Fibroblast of skin of back (primary cell): ENCODE data around the gene HENMT1. TPM values are rescaled to one million over a fixed set of nuclear protein-coding genes. Genes with fewer than 3 reads are reported as not detected.
"Not testable (repeated sequence)": the region's sequence is repeated elsewhere in the genome, so short reads cannot be mapped to it uniquely, and the experiment has no call there.

Experiments
- DNase-seq: peaks from one replicate; pipeline ENCODE4 v3.0.0-alpha.2; 2013
- polyA plus RNA-seq, 2 experiments: library from polyadenylated mRNA; unstranded; fragments of 120-200 nt; gene quantifications; one replicate each; pipeline ENCODE4 v1.2.1, GENCODE V29; 2013; ENCODE audit not compliant: insufficient read length in 2 of 2

HENMT1 gene
- polyA plus RNA-seq (2013, experiment 1 of 2; ENCODE audit: insufficient read length): 3.2 TPM
- polyA plus RNA-seq (2013, experiment 2 of 2; ENCODE audit: insufficient read length): 2.2 TPM

DNA sequence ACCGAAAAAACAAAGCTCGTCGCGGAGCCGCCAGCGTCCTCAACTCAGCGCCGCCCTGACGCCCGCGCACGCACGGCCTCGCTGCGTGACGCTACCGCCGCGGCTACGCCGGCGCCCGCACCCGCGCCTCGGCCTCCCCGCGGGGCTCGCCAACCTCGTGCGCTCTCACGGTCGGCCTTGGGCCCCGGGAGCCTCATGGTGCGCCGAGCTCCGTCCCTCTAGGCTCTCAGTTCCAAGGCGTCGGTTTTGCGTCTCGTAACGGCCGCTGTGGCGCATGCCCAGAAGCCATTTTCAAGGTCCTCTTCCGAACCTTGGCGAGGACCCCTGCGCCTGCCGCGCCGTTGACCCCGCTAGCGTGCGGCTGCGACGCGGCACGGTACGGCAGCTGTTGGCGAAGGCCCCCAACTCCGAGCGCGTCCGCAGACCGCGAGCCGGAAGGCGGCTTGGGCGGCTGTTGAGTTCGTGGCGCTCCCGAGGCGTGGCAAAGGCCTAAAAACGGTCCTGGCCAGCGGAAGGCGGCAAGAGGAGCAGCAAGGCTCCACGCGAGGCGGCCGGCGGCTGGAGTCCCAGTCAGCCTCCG is at the start of gene HENMT1:
Gene HENMT1, minus strand, starts transcription at position 64 of the 580 bp plus-strand sequence. CDS start 1,209 bp downstream, outside the sequence.
- DNase-seq: peak; percentile 71

DNA sequence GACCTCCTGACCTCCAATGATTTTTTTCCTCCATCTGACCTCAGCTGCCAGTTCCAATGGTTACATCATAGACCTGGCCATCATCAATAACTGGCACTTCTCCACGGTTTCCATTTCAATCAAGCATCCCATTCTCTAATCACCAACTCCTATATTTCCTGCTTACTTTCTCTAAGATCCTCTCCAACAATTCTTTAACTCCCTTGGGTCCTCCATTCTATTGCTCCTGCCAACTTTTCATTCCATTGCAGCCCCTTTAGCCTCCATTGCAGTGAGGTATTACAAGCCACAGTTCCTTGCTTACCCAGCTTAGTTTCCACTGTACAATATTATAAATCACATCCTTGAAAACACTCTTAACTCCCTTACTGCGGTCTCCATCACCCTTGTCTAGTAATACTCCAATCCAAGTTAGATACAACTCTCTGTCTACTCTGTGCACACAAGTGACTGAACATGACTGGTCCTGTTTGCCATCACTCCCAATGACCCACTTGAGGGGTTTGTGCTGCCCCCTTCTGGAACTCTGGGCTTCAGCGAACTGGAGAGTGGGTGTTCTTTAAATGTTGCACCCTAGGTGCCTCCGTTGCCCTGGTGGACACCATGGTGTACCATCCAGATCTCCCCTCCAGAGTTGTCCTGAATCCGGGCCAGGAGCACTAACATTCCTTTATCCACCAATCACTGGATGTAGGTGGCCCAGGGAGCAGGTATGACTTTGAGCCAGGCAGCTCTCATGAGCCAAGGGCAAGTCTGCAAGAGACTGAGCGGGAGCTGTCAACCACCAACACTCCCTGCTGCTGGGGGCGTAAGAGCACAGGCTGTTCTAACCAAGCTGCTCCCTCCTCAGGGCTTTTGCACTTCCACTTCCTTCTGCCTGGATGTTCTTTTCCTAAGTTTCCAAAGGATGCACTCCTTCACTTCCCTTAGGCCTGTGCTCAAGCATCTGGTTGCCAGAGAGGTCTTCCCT is 48.1 kb upstream of the HENMT1 start:
- peak; percentile 48 for DNase-seq

DNA sequence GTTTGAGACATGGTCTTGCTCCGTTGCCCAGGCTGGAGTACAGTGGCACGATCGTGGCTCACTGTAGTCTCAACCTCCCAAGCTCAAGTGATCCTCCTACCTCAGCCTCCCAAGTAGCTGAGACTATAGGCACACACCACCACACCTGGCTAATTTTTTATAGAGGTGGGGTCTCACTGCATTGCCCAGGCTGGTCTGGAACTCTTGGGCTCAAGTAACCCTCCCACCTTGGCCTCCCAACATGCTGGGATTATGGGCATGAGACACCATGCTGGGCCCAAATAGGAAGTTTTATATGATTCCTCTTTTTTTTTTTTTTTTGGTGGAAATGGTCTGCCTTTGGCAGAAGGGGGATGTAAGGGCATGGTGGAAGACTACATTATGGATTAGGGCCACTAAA is 45.8 kb upstream of the HENMT1 start:
- DNase-seq: no peak

DNA sequence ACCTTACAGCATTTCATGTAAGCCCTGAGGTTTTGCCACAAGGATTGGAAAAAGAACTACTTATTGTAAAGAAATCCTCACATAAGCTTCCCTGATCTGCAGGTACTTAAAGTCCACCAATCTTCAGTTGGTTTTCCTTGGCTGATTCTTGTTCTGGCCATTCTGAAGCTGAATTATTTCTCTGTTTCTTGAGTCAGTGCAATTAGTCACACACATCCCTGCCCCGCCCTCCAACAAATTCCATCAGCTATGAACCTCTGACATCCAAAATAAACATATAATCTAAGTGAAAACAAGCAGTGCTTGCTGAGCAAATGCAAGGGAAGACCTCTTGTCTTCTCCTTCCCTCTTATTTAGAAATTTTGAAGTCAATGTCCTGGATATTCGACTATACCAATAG is 43.6 kb upstream of the HENMT1 start:
- DNase-seq: peak; percentile 86

DNA sequence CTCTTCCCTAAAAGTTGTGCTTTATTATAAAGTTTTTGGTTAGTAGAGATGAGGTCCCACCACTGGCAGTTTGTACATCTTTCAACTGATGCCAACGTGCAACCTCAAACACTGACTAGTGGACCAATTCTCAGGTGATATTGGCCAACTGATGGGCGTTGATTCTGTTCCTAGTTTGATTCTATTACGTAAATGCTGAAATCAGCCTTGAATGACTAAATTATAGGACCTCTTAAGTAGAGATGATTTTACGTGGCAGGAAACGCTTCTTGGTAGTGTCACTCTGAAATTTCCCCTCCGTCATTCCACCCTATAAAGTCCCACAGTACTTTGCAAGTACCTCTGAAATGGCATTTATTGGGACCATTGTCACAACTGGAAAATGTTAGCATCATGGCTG is 43.0 kb upstream of the HENMT1 start:
- no peak for DNase-seq

DNA sequence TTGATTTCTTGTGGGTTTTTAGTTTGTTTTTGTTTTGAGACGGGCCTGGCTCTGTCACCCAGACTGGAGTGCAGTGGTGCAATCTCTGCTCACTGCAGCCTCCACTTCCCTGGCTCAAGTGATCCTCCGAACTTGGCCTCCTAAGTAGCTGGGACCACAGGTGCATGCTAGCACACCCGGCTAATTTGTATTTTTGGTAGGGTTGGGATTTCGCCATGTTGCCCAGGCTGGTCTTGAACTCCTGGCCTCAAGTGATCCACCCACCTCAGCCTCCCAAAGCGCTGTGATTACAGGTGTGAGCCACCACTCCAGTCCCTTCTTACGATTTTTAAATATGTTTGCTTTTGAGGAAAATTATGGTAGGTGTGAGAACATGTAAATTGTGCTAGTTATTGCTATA is 41.2 kb upstream of the HENMT1 start:
- not testable (repeated sequence) for DNase-seq

DNA sequence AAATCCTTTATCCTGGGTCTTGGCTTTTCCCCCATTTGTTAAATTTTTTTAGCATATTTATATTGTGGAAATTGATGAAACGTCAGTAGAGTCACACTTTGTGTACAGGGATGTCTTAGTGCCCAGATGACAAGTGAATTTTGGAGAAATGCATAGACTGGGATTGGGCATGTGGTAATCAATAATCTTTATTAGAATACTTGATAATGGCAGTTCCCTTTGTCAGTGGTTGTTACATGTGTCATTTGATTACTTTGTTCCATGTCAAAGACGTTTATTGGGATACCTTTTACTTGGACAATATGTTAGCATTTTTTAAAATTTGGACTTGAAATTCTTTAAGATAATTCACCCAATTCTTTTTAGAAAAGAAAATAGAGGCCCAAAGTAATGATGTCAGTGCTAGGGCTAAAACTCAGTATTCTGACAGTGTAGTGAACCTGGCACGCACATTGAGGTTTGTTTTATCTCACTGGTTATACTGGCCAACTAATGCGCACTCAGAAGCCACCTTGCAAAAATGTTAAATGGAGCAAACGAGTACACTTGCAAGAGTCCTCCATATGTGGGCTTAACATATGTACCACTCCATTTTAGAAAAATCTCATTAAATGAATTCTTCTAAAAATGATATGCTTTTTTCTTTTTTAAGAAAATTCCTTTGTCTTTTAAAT is 40.4 kb upstream of the HENMT1 start:
- no peak for DNase-seq

DNA sequence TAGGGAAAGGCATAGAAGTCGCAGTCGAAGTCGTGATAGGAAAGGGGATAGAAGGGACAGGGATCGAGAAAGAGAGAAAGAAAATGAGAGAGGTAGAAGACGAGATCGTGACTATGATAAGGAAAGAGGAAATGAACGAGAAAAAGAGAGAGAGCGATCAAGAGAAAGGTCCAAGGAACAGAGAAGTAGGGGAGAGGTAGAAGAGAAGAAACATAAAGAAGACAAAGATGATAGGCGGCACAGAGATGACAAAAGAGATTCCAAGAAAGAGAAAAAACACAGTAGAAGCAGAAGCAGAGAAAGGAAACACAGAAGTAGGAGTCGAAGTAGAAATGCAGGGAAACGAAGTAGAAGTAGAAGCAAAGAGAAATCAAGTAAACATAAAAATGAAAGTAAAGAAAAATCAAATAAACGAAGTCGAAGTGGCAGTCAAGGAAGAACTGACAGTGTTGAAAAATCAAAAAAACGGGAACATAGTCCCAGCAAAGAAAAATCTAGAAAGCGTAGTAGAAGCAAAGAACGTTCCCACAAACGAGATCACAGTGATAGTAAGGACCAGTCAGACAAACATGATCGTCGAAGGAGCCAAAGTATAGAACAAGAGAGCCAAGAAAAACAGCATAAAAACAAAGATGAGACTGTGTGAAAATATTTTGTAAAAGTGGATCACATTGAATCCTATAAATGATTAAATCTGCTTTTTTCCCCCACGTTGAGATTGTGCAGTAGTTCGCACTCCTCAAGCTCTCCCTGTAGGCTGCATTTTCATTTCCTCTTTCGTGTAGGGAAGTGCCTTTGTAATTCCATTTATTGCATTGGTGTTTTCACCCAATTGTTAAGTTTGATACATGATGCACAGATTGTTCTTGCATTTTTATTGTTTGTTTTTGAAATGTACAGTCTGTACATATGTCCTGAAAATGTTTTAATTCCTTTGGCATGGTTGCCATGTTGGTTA is 38.8 kb upstream of the HENMT1 start:
- DNase-seq: no peak

DNA sequence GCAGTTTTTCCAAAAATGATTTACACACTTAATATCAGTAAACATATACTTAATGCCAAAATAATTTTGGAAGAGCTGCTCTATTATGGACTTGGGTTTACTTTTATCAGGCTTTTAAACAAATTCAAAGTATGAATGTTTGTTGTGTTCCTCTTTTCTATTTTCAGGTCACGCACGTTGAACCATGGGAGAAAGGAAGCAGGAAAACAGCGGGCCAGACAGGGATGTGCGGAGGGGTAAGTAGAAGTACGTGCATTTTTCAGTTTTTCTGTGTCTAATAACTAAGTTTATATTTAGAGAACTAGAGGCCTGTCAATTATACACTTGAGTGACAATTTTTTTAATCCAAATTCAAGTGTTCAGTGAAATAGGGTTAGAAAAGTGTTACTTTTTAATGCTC is 34.6 kb upstream of the HENMT1 start:
- no peak for DNase-seq

DNA sequence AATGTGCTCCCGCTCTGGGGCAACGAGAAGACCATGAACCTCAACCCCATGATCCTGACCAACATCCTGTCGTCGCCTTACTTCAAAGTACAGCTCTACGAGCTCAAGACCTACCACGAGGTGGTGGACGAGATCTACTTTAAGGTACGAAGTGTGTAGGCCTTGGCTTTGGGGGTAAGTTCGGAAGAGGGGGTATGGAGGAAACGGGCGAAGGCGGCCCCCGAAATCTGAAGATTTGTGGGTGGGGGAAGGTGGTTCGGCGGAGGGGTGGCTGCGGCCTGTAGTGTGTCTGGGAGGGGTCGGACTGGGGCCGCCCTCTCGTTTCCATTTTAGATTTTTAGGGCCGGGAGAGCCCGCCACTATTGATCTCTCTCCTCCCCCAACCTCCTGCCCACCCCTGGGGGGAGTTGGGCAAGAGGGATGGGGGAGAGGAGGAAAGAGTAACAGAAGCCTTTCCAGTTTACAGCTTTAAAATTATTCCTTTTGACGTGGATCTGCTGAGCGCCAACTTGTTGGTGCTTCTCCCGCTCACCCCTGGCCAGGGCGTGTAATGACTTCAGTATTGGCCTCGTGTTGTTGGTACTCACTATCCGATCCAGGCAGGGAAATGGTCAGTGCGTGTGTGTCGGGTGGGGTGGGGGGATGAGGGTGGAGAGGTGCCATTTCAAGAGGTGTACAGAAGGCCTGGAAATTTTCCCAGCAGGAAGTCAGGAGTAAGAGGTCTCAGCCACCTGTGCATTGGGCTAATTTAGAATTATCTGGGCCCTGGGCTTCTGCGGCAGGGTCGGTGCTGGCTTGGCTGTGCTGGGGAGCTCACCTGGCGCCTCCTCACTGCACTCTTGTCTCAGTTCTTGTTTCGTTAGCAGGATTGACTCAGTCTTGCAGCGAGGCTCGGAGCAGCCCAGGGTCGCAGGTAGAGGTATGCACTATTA is 32.1 kb upstream of the HENMT1 start:
- DNase-seq: peak; percentile 78

DNA sequence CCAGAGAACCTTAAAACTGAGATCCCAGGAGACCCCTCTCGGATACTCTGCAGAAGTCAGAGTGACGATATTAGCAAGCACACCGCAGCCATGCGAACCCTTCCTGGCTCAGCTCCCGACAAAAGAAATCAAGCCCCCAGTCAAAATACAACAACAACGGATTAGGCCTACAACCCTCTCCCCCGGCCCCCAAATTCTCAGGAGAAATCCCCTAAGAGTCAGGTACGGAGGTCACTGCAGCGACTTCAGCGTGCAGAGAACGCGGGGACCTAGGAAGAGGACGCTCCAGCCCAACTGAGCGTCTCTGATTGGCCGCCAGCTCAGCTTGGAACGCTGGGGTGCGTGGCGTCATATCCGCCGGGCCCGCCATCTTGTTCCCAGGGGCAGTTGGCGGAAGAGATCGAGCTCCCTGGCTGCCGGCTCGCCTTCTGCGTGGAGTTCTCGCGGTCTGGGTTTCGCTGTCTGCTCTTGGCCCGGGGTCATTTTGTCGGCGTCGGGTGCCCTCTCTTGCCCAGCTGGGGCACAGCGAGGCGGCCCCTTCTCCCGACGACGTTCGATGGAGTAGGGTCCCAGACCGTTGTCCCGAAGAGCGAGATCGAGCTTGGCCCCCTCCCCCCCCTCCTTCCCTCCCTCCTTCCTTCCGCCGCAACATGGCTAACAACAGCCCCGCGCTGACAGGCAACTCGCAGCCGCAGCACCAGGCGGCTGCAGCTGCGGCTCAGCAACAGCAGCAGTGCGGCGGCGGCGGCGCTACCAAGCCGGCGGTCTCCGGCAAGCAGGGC is 31.2 kb upstream of the HENMT1 start, which contains the start of gene PRPF38B:
Gene PRPF38B, plus strand, starts transcription at position 369 of the 782 bp plus-strand sequence. Its CDS starts 282 bp downstream, at position 651.
- peak; percentile 92 for DNase-seq

DNA sequence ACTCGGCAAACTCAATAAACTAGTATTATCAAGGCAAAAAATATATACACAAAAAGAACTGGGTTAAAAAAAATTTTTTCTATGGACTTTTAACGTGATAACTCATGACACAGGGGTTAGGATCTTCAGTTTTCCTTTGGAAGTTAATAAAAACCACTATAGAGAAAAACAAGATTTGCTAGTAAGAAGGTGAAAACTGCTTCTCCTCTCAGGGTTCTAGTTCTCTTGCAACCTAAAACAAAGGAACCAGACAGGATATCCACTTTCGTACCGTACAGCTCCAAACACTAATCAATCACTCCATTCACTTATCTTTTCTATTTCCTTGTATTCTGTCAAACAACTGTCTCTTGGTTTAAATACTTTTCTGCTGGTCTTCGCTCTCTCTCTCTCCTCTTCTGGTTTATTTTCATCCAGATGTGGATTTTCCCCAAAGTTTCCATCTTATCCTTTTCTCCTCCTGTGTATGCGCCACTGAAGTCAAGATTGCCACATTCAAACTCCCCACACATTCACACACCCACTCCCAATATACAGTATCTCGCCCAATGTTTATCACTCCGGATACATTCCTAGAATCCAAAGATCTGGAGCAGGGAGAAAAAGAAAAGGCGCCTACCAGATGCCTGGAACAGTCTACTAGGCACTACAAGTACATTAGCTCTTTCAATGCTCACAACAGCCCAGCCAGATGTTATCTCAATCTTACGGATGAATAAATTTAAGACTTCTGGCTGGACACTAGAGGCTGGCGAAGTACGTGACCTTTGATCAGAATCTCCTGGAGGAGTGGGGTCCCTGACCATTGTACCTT is 30.4 kb upstream of the HENMT1 start:
- no peak for DNase-seq

DNA sequence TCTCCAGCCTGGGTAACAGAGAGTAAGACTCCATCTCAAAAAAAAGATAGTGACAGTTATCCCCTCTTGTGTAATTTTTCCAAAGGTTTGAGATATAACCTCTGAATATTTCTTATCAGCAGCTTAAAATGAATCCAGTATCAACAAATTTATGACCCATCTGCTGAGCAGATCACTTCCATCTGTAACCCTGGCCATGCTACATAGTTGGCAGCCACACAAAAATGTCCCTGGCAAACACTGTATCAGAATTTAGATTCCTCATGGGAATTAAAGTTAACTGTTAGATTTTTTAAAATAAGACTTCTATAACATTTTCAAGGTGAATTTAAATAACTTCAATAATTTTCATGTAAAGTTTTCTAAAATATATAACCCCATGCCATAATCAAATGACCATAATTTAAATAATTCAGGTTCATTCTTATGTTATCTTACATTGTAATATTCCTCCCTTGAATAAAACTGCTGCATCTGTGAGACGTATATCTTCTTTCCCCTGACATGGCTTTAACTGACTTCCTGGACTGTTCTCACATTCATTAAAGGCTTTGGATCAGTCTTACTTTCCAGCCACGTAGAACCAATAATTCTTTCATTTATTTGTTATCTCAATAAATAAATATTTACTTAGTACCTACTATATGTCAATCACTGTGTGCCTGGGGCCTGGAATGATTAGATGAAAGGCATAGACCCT is 25.9 kb upstream of the HENMT1 start:
- DNase-seq: peak; percentile 66

DNA sequence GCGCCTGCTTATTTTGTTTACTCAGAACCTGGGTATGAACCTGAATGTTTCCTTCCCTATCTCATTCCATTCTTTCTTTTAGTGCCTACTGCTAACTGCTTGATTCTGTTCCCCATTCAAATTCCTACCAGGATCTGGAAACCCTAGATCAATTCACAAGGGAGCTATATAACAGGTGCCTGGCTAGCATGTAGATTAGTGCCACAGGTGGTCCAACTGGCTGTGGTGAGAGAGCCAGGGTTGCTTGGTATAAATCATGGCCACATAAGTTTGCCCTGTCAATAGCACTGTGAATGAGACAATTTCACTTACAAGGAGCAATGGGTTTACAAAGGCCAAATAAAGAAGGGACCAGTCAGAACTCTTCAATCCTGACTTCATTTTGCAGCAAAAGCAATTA is 24.6 kb upstream of the HENMT1 start:
- DNase-seq: no peak

DNA sequence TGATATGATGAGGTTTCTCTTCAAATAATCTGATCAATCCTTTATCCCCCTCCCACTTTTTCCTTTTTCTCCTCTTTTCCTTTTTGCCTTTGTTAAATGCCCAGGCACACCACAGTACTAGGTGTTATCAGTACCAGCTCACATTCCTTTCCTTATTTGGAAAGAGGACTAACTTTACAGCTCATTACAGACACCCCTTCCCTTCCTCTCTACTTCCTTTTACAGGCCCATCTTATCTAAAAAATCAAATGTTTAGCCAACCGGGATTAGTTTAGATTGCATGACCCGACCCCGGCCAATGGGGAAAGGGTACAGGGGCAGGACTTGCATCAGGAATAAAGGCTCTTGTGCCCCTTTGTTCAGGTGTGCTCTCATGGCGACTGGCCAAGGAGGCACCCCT is 20.8 kb upstream of the HENMT1 start:
- peak; percentile 30 for DNase-seq

DNA sequence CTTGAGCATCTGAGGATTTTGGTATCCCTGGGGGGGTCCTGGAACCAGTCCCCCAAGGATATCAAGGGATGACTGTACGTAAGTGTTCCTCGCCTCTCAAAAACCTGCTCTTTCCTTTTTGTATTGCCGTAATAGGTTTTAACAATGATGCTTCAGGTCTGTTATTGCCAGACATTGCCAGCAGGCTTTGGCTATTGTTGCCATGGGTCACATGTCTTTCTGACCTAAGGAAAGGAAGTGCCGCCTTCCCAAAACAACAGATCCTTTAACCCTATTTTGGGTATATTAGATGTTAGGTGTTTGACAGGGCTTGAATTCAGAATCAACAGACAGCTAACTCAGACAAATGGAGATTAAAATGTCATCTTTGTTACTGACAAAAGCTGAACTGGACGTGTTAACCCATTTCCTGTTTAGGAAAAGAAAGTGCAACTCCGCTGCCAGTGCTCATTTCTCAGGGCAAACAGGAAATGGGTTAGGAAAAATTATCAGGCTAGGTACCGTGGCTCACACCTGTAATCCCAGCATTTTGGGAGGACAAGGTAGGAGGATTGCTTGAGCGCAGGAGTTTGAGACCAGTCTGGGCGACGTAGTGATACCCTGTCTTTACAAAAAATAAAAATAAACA is 18.8 kb upstream of the HENMT1 start:
- no peak for DNase-seq

DNA sequence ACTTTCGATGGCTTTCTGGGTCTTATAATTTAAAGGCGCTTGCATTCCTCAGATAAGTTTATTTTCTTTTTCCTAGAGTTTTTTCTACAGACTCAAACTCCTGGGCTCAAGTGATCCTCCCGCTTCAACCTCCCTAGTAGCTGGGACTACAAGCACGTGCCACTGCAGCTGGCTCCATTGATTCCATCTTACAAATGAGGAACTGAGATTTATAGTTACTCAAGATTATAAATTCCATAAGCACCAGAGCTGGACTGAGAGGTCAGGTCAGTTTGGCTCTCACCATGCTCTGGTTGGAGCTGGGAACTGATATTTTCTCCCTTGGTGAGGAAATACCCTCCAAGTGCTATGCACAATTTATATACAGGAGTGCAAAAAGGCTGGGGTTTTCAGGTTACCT is 17.8 kb upstream of the HENMT1 start:
- no peak for DNase-seq

DNA sequence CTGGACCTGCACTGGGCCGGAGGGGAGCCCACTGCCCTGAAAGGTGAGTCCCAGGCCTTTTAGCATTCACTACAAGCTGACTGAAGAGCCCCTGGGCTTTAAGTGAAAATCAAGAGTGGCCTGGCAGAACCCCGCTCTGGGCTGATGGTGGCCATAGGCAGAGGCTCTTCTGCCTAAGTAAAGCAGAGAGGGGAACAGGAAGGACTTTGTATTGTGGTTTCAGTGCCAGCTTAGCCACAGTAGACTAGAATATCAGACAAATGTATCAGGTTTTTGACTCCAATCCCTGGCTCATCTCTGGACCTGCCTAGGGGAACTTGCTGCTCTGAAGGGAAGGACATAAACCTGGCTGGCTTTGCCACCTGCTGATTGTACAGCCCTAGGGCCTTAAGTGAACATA is 10.2 kb upstream of the HENMT1 start:
- no peak for DNase-seq
